T-helper 22 cell (primary cell): ENCODE measurements around the gene ELOVL5.
"Not testable (repeated sequence)": the region's sequence is repeated elsewhere in the genome, so short reads cannot be mapped to it uniquely, and the experiment has no call there.

Experiments used
- DNase-seq: peaks from one replicate; pipeline ENCODE4 v3.0.0-alpha.2; 2020; ENCODE audit warnings: low read depth

The ELOVL5 gene

GRCh38 chr6:53359095-53359842 lies 10.5 kb upstream of the ELOVL5 start:
- peak; percentile 79 for DNase-seq

DNA sequence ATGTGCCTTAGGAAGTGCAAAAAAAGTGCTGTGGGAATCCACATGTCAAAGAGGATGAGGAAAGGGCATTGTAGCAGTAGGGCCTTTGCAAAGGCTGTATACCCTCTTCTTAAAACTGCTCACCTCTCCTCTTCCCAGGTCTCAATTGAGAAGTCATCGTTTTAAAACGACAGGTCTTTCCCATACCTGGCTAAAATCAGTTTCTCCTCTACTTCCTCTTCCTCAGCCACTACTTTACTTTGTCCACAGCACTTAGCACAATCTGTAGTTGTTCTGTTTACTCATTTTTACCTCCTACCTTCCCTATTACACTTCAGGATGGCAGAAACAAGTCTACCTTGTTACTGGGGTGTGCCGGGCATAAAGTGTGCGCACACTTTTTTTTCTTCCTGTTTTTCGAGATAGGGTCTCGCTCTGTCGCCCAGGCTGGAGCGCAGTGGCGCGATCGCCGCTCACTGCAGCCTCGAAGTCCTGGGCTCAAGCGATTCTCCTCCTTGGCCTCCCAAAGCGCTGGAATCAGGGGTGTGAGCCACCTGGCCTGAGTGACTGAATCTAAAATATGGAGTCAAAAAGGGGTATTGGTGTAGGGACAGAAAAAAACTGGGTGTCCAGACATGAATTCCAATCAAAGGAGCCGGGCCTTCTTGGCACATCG lies 9.8 kb upstream of the ELOVL5 start:
- DNase-seq = no peak

GRCh38 chr6:53357576-53358360 lies 9.0 kb upstream of the ELOVL5 start:
- no peak for DNase-seq

DNA sequence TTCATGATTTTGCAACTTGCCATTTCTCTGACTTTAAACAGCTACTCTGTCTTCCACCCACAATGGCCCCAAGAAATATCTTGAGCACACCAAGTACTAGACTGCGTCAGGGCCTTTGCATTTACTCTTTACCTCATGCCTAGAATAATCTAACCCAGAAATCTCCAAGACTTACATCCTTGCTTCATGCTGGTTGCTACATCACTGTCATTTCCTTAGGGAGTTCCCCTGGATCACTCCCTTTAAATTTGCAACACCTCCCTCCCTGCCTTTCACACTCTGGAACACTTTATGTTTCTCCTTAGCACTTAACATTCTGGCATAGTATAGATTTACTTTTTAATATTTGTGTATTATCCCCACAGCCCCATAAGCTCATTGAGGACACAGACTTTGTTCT lies 4.9 kb upstream of the ELOVL5 start:
- DNase-seq = no peak

DNA sequence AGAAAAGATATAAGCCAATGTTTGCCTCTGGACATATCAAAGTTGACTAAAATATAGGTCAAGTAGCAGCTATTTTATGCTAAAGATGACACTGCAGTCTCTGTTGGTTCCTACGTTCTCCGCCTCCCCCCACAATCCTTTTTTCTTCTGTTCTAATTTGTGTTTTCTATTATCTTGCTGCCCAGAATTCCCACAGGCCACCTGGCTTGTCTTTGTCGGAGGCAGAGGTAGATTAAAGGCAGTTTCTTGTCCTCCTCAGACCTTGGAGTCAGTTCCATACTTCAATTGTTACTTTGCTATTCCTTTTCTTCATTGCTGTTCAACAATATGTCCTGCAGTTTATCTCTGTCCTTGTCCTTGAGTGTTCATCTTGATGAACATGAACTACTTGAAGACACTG lies 3.6 kb upstream of the ELOVL5 start:
- DNase-seq = no peak

GRCh38 chr6:53349209-53349693 lies 501 bp upstream of the ELOVL5 start:
- DNase-seq = no peak

DNA sequence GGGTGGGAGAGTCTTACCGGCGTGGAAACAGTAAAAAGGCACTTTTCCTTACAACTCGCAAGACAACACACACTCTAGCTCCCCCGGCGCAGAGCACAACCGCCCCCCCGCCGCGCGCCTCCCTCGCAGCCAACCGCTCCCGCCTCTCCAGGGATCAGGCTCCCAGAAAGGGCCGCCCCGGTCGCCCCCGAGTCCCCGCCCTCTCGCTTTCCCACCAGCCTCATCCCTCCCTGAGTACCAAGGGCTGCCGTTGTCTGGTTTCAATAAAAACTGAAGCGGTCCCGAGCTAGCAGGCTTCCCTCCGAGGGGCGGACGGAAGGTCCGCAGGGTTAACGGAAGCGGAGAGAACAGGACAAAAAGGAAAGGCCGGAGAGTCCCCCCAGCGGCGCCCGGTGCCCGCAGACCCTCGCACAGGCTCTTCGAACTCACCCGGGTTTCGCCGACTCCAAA lies 804 bp downstream of the ELOVL5 start:
- DNase-seq = peak; percentile 45

DNA sequence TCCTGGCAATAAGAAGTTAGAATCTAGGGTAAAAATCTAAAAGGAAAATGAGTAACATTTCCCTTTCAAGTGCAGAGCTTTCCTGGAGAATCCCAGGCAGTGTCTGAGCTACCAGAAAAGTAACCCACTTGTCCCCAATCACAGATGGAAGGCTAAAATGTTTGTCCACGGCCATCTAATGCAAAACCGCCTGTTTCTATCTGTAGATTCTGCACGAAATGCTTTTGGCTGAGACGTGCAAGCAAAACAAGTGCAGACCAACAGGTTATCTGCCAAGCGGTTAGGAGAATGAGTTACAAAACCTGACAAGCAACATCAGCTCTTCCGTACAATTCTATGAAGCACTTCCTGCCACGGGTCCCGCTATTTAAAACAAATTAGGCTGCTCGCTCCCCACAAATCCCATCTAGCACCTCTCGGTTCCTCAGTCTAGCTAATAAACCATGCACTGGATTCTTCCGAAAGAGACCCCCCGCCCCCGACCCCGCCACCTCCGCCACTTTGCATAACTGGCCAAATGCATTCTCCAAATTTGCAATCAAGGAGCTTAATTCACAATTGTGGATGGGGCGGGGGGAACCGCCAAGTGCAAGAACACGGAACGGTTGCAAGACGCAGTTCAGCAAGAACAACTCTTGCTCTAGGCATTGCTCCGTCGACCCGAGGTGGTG lies 1.4 kb downstream of the ELOVL5 start:
- DNase-seq = no peak

- DNase-seq = not testable (repeated sequence)
Measured at GRCh38 chr6:53346049-53346448, 2.7 kb downstream of the ELOVL5 start.

GRCh38 chr6:53344969-53345368 lies 3.8 kb downstream of the ELOVL5 start:
- DNase-seq = no peak

DNA sequence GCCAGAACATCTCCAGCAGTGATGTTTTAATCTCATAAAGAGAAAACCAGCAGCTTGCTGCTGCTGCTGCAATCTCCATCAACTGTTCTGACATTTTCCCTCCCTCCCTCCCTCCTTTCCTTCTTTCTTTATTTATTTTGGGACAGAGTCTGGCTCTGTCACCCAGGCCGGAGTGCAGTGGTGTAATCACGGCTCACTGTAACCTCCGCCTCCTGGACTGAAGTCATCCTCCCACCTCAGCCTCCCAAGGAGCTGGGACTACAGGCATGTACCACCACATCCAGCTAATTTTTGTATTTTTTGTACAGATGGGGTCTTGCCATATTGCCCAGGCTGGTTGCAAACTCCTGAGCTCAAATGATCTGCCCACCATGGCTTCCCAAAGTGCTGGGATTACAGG lies 5.7 kb downstream of the ELOVL5 start:
- DNase-seq = no peak

GRCh38 chr6:53342217-53342616 lies 6.5 kb downstream of the ELOVL5 start:
- no peak for DNase-seq

GRCh38 chr6:53340536-53340935 lies 8.2 kb downstream of the ELOVL5 start:
- no peak for DNase-seq

DNA sequence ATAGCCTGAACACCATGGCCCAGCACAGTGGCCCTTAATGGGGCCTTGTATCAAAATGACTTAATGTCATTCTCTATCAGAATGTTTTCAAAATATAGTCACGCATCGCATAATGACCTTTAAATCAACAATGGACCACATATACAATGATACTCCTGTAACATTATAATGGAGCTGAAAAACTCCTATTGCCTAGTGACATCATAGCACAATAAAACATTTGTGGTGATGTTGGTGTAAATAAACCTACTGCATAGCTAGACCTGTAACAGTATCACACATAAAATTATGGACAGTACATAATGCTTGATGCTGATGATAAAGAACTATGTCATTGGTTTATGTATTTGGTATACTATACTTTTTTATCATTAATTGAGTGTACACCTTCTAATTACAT lies 9.3 kb downstream of the ELOVL5 start:
- DNase-seq = no peak

GRCh38 chr6:53338304-53338703 lies 10.4 kb downstream of the ELOVL5 start:
- no peak for DNase-seq

DNA sequence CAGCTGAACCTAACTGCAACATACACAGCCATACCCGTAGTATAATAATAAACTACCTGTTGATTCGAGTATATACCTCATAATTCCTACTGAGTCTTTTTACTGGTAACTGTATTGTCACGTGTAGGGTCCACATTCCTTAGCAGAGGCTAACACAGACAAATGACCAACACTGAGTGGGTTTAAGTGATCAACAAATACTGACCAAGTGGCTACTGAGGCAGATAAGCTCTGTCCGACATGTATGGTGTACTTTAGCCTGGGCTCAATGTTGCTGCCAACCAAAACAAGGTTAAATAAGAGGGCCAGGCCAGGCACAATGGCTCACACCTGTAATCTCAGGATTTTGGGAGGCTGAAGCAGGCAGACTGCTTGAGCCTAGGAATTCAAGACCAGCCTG lies 12.7 kb downstream of the ELOVL5 start:
- DNase-seq = no peak

DNA sequence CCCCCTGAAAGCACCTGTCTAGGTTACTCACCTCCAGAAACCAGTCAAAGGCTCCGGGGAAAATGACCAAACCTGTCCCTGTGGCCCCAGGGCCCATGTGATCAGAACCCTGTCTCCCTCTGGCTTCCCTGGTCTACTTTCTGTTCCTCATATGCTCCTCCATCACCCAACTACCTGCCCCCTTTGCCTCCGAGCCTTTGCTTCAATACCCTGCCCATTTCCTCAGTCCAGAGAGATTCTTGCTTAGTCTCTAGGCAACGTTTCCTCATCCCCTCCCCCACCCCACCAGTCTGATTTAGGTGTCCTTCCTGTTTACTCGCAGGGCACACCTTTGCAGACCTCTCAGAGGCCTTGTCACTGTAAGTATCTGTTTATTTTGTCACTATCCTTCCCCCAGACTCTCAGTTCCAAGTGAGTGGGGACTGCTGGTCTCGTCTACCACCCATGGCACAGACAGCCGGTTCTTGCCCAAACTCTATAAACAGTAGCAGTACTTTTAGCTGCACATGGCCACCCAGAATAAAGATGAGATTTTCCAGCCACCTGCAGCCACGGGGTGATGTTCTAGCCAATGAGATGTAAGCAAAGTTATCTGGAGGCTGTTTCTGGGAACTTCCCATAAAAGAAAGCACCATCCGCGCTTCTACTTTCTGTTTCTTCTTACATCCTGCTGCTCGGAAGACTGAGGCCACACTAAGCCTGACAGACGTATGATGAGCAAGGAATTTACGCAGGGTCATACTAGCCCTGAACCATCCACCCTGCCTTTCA lies 13.3 kb downstream of the ELOVL5 start:
- DNase-seq = peak; percentile 67

DNA sequence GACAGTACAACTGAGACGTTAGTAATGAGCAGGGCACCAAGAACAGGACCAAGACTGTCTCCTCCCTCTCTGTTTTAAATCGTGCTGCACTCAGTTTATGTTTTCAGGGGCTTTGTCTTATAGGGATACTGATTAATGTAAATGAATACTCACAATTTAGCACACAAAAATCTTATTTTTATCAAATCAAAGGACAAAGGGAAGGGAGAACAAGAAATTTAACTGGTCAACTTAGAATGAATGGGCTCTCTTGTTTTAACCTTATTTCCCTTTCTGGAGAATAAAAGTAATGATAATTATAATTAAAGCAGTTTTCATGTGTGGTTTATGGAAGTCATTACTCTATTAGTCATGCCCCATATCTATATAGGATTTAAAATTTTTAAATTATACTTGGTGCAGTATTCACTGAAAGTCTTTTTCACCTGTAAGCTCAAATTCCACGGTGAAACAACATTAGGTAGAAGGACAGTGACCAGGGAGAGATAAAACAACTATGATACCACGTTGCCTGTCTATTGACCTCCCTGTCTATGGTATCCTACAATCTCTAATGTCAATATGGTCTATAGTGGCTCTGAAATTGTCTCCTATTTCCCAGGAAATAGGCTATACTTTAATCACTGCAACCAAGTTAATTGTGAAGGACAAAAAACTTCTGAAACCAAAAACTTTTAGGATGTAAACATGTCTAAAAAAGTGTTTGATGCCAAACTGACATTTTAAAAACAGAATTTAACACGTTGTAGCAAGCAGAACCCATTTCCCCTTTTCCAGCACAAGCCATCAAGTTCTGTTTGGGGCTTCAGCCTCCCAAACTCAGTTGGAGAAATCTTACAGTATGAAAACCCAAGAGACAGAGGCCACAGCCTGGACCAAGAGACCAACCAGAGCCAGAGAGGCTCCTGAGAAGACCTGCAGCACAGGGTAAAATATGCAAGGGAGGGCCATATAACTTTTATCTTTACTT lies 15.0 kb downstream of the ELOVL5 start:
- no peak for DNase-seq

DNA sequence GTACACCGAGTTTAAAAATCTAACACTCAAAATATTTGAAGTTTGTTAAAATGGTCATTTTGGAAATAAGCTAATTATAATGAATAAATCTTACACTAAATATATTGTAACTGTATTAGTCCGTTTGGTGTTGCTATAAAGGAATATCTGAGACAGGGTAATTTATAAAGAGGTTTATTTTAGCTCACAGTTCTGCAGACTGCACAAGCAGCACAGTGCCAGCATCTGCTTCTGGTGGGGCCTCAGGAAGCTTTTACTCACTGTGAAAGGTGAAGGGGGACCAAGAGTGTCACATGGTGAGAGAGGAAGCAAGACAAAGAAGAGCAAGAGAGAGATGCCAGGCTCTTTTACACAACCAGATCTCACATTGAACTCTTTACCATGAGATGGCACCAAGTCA lies 17.1 kb downstream of the ELOVL5 start:
- DNase-seq = no peak

DNA sequence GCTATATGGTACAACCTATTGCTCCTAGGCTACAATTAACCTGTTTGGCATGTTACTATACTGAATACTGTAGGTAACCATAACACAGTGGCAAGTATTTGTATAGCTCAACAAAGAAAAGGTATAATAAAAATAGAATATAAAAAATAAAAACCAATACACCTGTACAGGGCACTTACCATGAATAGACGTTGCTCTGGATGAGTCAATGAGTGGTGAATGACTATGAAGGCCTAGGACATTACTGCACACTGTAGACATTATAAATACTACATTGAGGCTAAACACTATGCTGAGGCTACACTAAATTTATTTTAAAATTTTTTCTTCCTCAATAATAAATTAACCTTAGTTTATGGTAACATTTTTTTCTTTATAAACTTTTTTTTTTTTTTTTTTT lies 18.6 kb downstream of the ELOVL5 start:
- no peak for DNase-seq
